GM18498 (cell line): ENCODE measurements around the gene ADAMTSL4.
A peak's percentile ranks its signal among the peaks of the same experiment; 100 is the strongest.
"Not testable (repeated sequence)": the region's sequence is repeated elsewhere in the genome, so short reads cannot be mapped to it uniquely, and the experiment has no call there.

Source experiments
- ATAC-seq: cut with Tn5 transposase; IDR thresholded peaks from one replicate; pipeline ENCODE4 v1.9.1; 2021; ENCODE audit warnings: mild to moderate bottlenecking, moderate library complexity; ENCODE audit not compliant: unreplicated experiment

The ADAMTSL4 gene

GRCh38 chr1:150565240-150565991, 16.2 kb downstream of the ADAMTSL4 start:
- ATAC-seq, result not testable (repeated sequence)

- no peak for ATAC-seq
Measured at GRCh38 chr1:150566589-150567340, 17.6 kb downstream of the ADAMTSL4 start.

GRCh38 chr1:150567341-150567716, 18.1 kb downstream of the ADAMTSL4 start:
- peak; percentile 26 for ATAC-seq

GRCh38 chr1:150567717-150568593, 18.7 kb downstream of the ADAMTSL4 start:
- peak; percentile 22 for ATAC-seq

- ATAC-seq, result no peak
Measured at GRCh38 chr1:150568594-150568966, 19.4 kb downstream of the ADAMTSL4 start.

- ATAC-seq, result no peak
Measured at GRCh38 chr1:150572918-150573647, 23.9 kb downstream of the ADAMTSL4 start.

GRCh38 chr1:150573648-150574071, 24.5 kb downstream of the ADAMTSL4 start:
- not testable (repeated sequence) for ATAC-seq

- no peak for ATAC-seq
Measured at GRCh38 chr1:150574260-150575071, 25.3 kb downstream of the ADAMTSL4 start.

GRCh38 chr1:150575072-150575489, 25.9 kb downstream of the ADAMTSL4 start:
- no peak for ATAC-seq

GRCh38 chr1:150575518-150576366, 26.5 kb downstream of the ADAMTSL4 start:
- ATAC-seq, result no peak

GRCh38 chr1:150576367-150576711, 27.1 kb downstream of the ADAMTSL4 start:
- ATAC-seq, result no peak

GRCh38 chr1:150576794-150577556, 27.8 kb downstream of the ADAMTSL4 start:
- ATAC-seq, result no peak

GRCh38 chr1:150577557-150578271, 28.5 kb downstream of the ADAMTSL4 start:
- no peak for ATAC-seq

- no peak for ATAC-seq
Measured at GRCh38 chr1:150578272-150579109, 29.3 kb downstream of the ADAMTSL4 start.

GRCh38 chr1:150579110-150579944, 30.1 kb downstream of the ADAMTSL4 start, which contains the start of gene MCL1:
TSS of gene MCL1 (minus strand) at chr1:150579610. CDS start at chr1:150579530, 80 bp downstream.
- peak; percentile 88 for ATAC-seq
